GM12892 (cell line): ENCODE data around the gene CCDC38.

Experiments
- POLR2A ChIP-seq: IDR thresholded peaks from 2 replicates; pipeline ENCODE4 v1.6.1; 2011; ENCODE audit warnings: low read depth, low read length, control low read depth
- POLR2AphosphoS5 ChIP-seq: IDR thresholded peaks from 2 replicates; pipeline ENCODE4 v1.6.1; 2011; ENCODE audit warnings: low read depth, low read length, control low read depth

DNA sequence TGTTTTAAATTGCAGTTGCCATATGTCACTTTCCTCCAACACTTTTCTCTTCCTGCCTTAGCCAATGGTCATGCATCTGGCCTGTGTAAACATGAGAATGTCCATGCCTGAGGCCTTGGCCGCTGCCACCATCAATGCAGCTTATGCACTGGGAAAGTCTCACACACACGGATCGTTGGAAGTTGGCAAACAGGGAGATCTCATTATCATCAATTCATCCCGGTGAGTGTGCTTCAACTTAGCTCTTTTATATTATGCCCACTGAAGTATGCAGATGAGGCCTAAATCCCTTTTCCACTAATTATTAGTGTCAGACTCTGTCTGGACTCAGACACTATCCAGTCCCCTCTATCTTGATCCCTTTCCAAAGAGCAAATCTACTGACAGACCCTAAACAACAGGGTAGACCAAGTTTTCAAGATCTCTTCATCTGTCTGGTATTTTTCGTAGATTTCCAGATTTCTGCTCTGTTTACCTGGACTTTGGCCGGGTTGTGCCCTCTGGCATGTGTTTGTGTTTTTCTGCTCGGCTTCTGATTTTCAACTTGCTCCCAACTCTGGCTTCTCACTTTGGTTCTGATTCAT lies 24.0 kb upstream of the CCDC38 start:
- TF ChIP-seq POLR2AphosphoS5 (no peak), POLR2A (no peak)
